Fibroblast of pulmonary artery (primary cell): ENCODE measurements around the gene CDKN2AIPNL.

ENCODE experiments used
- DNase-seq: peaks from one replicate; pipeline ENCODE4 v3.0.0-alpha.2; 2010; ENCODE audit warnings: low read depth
- H3K4me3 ChIP-seq: replicated peaks from 2 replicates; pipeline ENCODE4 v1.5.1; 2011; ENCODE audit warnings: low read depth, mild to moderate bottlenecking, control low read depth, low read length, moderate library complexity
- TF ChIP-seq, protein P1 (sequence below): IDR thresholded peaks from 2 replicates; pipeline ENCODE4 v1.5.1; 2011; ENCODE audit warnings: mild to moderate bottlenecking, control low read depth, low read length, inconsistent platforms; ENCODE audit errors: missing control alignments

CDKN2AIPNL gene

GRCh38 chr5:134406390-134406789 lies 5.3 kb downstream of the CDKN2AIPNL start:
- H3K4me3 ChIP-seq = no peak overlapping the region
- no peak for DNase-seq
- TF ChIP-seq, protein P1, sequence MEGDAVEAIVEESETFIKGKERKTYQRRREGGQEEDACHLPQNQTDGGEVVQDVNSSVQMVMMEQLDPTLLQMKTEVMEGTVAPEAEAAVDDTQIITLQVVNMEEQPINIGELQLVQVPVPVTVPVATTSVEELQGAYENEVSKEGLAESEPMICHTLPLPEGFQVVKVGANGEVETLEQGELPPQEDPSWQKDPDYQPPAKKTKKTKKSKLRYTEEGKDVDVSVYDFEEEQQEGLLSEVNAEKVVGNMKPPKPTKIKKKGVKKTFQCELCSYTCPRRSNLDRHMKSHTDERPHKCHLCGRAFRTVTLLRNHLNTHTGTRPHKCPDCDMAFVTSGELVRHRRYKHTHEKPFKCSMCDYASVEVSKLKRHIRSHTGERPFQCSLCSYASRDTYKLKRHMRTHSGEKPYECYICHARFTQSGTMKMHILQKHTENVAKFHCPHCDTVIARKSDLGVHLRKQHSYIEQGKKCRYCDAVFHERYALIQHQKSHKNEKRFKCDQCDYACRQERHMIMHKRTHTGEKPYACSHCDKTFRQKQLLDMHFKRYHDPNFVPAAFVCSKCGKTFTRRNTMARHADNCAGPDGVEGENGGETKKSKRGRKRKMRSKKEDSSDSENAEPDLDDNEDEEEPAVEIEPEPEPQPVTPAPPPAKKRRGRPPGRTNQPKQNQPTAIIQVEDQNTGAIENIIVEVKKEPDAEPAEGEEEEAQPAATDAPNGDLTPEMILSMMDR = no peak

DNA sequence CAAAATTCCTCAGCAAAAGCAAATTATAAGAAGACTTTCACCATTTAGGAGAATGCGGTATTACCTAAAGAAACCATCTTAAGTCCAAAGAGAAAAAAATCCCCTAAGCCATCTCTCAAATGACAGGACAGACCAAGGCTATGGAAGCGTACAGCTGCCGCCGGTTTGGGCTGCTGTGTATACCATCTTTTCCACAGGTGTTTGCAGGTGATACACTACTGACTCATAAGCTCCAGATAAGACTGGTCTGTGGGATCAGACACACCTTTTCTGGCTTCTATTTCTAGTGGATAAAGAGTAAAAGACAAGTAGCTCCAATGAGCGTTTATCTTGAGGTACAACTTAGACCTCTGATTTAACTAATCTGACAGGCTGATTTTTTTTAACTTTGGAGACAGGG lies 7.7 kb downstream of the CDKN2AIPNL start:
- TF ChIP-seq, protein P1 = no peak
- no peak overlapping the region for H3K4me3 ChIP-seq
- DNase-seq = no peak

GRCh38 chr5:134398609-134399155 lies 13.0 kb downstream of the CDKN2AIPNL start:
- no peak overlapping the region for H3K4me3 ChIP-seq
- DNase-seq = no peak
- TF ChIP-seq, protein P1 = no peak

GRCh38 chr5:134397196-134397595 lies 14.5 kb downstream of the CDKN2AIPNL start:
- no peak overlapping the region for H3K4me3 ChIP-seq
- DNase-seq = no peak
- TF ChIP-seq, protein P1 = no peak

GRCh38 chr5:134396274-134396673 lies 15.4 kb downstream of the CDKN2AIPNL start:
- no peak for DNase-seq
- TF ChIP-seq, protein P1 = no peak
- no peak overlapping the region for H3K4me3 ChIP-seq

DNA sequence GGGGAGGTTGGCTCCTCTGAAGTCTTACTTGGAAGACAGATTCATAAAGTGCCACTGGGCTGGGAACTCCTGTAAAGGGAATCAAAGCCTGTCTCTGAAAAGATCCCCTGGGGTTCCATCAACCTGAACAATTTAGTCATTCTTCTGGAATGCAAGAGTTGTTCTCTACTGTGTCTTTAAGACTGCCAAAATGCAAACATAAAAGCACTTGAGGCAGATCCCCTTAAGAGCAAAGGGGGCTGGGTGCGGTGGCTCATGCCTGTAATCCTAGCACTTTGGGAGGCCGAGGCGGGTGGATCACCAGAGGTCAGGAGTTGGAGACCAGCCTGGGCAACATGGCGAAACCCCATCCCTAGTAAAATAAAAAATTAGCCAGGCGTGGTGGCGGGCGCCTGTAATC lies 16.7 kb downstream of the CDKN2AIPNL start:
- TF ChIP-seq, protein P1 = no peak
- no peak overlapping the region for H3K4me3 ChIP-seq
- DNase-seq = no peak

DNA sequence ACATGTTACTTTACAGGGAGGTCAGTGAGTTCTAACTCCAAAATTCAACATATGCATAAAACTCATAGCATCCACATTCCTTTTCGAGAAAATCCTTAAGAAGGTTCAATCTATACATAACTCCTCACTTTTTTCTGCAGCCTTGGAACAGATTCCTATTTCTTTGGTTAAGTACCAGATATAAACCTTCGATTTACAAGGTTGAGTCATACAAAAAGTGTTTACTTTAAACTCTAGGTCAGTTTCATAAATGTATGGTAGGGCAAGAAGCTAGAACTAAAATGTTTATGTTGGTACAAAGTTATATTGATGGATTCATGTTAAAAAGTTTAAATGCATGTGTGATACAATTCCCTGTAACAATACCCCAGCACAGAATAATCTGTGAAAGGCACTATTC lies 19.4 kb downstream of the CDKN2AIPNL start:
- DNase-seq = no peak
- TF ChIP-seq, protein P1 = no peak
- H3K4me3 ChIP-seq = no peak overlapping the region
